ENCODE data around the gene S1PR3. TPM values are rescaled to one million over a fixed set of nuclear protein-coding genes. Genes with fewer than 3 reads are reported as not detected.
A peak's percentile ranks its signal among the peaks of the same experiment; 100 is the strongest.

S1PR3 gene
- total and polyA plus RNA-seq, 2 experiments from 2014 or later: 11.8 to 16.9 TPM

DNA sequence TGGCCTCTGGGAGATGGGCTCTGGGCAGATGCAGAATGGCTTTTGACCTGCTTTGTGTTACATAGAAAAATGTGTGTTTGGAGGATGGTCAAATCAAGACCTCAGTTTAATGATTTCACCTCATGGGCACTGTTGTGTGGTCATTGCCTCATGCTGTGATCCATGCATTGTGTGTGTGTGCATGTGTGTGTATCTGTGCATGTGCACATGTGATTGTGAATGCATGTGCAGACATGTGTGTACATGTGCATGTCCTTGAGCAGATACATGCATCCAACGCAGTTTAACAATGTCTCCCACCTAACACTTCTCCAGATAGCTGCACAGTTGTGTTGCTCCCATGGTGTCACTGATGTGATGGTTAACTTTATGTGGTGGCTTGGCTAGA is 40.1 kb upstream of the S1PR3 start:
- peak overlapping the region; percentile 72 for H3K4me2 ChIP-seq (ENCODE audit: unreplicated experiment)
- H3K4me1 ChIP-seq (ENCODE audit: insufficient read depth): peaks cover 38% of the 10 kb centered on the region
- no peaks in the 10 kb centered on the region for H3K79me2 ChIP-seq (ENCODE audit: insufficient read depth)
- H3F3A ChIP-seq (ENCODE audit: insufficient read depth): peaks cover 43% of the 10 kb centered on the region
- no peak overlapping the region for H3K9ac ChIP-seq
- DNase-seq: no peak
- no peaks in the 10 kb centered on the region for H4K20me1 ChIP-seq (ENCODE audit: insufficient read depth)
- 100% methylated on average over 1 of the region's 1 CpG for WGBS, 2 experiments (ENCODE audit: low coverage in 1 of 2, low lambda C conversion rate in 2 of 2, missing lambda C conversion rate in 2 of 2)
- TF ChIP-seq EZH2phosphoT487 (IDR thresholded peaks at IDR 0.05; ENCODE audit: insufficient read depth, low read depth) (no peak), EZH2 (IDR thresholded peaks at IDR 0.05; ENCODE audit: insufficient read depth, poor library complexity, severe bottlenecking) (no peak)
- no peaks in the 10 kb centered on the region for H3K9me2 ChIP-seq (ENCODE audit: insufficient read depth)
- H3K9me3 ChIP-seq (ENCODE audit: low read depth): no peaks in the 10 kb centered on the region
- in situ Hi-C loops (cut with MboI): no loop called here
- no peaks in the 10 kb centered on the region for H3K36me3 ChIP-seq (ENCODE audit: low read depth)
- no peak overlapping the region for H2AFZ ChIP-seq
- no peaks in the 10 kb centered on the region for H3K27me3 ChIP-seq (replicated peaks; ENCODE audit: insufficient read depth)
- H3K27ac ChIP-seq: no peak overlapping the region; the same call in 1 of the 2 replicates
- H3K4me3 ChIP-seq: 0 out of 2 replicates have a peak overlapping the region, but pooled peaks have one; percentile 36

DNA sequence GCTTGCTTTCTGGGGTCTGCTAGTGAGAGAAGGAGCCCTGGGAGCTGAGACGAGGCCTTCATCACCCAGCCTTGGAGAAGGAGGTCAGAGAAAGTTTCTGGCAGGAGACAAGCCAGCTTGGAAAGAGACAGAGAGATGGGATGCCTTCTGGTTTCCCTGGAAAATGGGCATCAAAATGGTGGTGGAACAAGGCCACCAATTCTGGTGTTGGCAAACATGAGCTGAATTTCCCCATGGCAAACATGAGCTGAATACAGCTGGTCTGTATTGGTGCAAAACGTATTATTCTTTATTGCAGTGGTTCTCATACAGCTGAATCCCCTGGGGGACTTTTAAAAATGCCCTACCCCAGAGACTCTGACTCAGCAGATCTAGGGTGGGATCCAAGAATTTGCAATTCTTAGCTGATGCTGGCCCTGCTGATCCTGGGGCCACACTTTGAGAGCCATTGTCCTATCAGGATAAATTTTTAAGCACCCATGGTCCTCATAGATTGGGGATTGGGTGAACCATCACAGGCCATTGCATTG is 39.1 kb upstream of the S1PR3 start:
- H3K36me3 ChIP-seq (ENCODE audit: low read depth): no peaks in the 10 kb centered on the region
- no peaks in the 10 kb centered on the region for H3K9me2 ChIP-seq (ENCODE audit: insufficient read depth)
- H3K4me1 ChIP-seq (ENCODE audit: insufficient read depth): peaks cover 38% of the 10 kb centered on the region
- no peaks in the 10 kb centered on the region for H3K79me2 ChIP-seq (ENCODE audit: insufficient read depth)
- 81 to 87% methylated on average over 2 of the region's 2 CpGs for WGBS, 2 experiments (ENCODE audit: low coverage in 1 of 2, low lambda C conversion rate in 2 of 2, missing lambda C conversion rate in 2 of 2)
- in situ Hi-C loops (cut with MboI): no loop called here
- H3K4me3 ChIP-seq: no peak overlapping the region
- no peaks in the 10 kb centered on the region for H4K20me1 ChIP-seq (ENCODE audit: insufficient read depth)
- no peak overlapping the region for H3K9ac ChIP-seq
- H3K4me2 ChIP-seq (ENCODE audit: unreplicated experiment): no peak overlapping the region
- no peak overlapping the region for H2AFZ ChIP-seq
- DNase-seq: peak; percentile 16
- TF ChIP-seq EZH2 (IDR thresholded peaks at IDR 0.05; ENCODE audit: insufficient read depth, poor library complexity, severe bottlenecking): no peak
- no peak for TF ChIP-seq EZH2phosphoT487 (IDR thresholded peaks at IDR 0.05; ENCODE audit: insufficient read depth, low read depth)
- no peaks in the 10 kb centered on the region for H3K27me3 ChIP-seq (replicated peaks; ENCODE audit: insufficient read depth)
- peaks cover 43% of the 10 kb centered on the region for H3F3A ChIP-seq (ENCODE audit: insufficient read depth)
- H3K9me3 ChIP-seq (ENCODE audit: low read depth): no peaks in the 10 kb centered on the region
- no peak overlapping the region for H3K27ac ChIP-seq

DNA sequence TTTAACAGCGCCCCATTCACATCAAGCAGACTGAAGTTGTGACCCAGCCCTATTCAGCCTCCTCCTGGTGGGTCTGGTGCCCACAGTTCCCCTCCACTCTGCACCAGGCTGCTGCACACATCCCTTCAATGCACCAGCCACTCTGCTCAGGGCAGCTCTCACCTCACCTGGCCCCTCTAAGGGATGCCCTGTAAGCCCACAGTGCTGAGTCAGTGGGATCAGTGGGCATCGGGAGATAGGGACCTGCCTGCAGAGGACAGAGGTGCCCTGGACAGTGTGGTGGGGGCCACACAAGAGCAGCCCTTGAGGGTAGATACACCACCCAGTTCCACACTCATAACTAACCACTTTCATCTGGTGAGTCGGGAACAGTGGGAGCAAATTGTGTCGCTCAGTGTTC is 38.3 kb upstream of the S1PR3 start:
- Histone ChIP-seq H3K9me3 (ENCODE audit: low read depth) (no peaks in the 10 kb centered on the region), H3K4me3 (peak overlapping the region; percentile 49; the same call in 1 of the 2 replicates), H3K27ac (peak overlapping the region; percentile 70)

DNA sequence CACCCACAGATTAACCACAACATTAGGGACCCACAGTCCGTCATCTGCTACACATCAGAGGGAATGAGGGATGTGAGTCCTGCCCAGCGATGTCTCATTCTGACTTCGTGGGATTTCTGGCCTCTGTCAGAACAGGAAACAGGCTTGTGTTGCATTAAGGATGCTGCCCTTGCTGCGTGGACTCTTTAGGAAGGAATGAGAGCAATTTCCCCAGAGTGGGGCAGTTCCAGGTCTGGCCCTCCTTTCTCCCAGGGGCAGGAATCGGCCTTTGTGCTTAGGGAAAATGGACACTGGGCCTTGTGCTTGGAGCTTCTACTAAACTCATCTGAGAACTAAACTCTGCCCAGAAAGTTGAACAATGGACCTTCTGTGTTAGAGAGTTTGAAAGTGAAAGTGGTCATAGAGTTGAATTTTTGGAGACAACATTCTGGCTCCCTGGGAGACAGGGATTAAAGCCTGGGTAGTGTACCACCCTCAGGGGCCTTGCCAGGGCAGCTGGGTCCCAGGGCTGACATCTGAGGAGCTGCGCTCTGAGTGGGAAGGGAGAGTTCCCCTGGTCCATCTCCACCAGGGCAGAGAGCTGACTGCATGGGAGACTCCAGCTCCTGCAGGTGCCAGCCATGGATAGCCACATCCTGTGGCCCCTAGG is 37.8 kb upstream of the S1PR3 start:
- TF ChIP-seq EZH2phosphoT487 (IDR thresholded peaks at IDR 0.05; ENCODE audit: insufficient read depth, low read depth) (no peak), EZH2 (IDR thresholded peaks at IDR 0.05; ENCODE audit: insufficient read depth, poor library complexity, severe bottlenecking) (no peak)
- in situ Hi-C loops (cut with MboI): no loop called here
- no peaks in the 10 kb centered on the region for H3K36me3 ChIP-seq (ENCODE audit: low read depth)
- H3K27me3 ChIP-seq (replicated peaks; ENCODE audit: insufficient read depth): no peaks in the 10 kb centered on the region
- H3K4me1 ChIP-seq (ENCODE audit: insufficient read depth): peaks cover 38% of the 10 kb centered on the region
- peaks cover 36% of the 10 kb centered on the region for H3F3A ChIP-seq (ENCODE audit: insufficient read depth)
- H3K79me2 ChIP-seq (ENCODE audit: insufficient read depth): no peaks in the 10 kb centered on the region
- H3K9me2 ChIP-seq (ENCODE audit: insufficient read depth): no peaks in the 10 kb centered on the region
- peak overlapping the region; percentile 57 for H3K9ac ChIP-seq
- DNase-seq: peak; percentile 89
- 21 to 23% methylated on average over 6 of the region's 6 CpGs for WGBS, 2 experiments (ENCODE audit: low coverage in 1 of 2, low lambda C conversion rate in 2 of 2, missing lambda C conversion rate in 2 of 2)
- peak overlapping the region; percentile 49 for H3K4me3 ChIP-seq
- H3K27ac ChIP-seq: peak overlapping the region; percentile 70
- H3K4me2 ChIP-seq (ENCODE audit: unreplicated experiment): peak overlapping the region; percentile 75
- no peaks in the 10 kb centered on the region for H3K9me3 ChIP-seq (ENCODE audit: low read depth)
- peak overlapping the region; percentile 68 for H2AFZ ChIP-seq
- H4K20me1 ChIP-seq (ENCODE audit: insufficient read depth): no peaks in the 10 kb centered on the region

More for the DNA sequence above, 38.3 kb upstream of the S1PR3 start:
- H3F3A ChIP-seq (ENCODE audit: insufficient read depth): peaks cover 36% of the 10 kb centered on the region
- H3K4me1 ChIP-seq (ENCODE audit: insufficient read depth): peaks cover 38% of the 10 kb centered on the region
- peak overlapping the region; percentile 68; the same call in 1 of the 2 replicates for H2AFZ ChIP-seq
- no peaks in the 10 kb centered on the region for H3K36me3 ChIP-seq (ENCODE audit: low read depth)
- no peaks in the 10 kb centered on the region for H4K20me1 ChIP-seq (ENCODE audit: insufficient read depth)
- no peaks in the 10 kb centered on the region for H3K79me2 ChIP-seq (ENCODE audit: insufficient read depth)
- peak overlapping the region; percentile 75 for H3K4me2 ChIP-seq (ENCODE audit: unreplicated experiment)
- H3K27me3 ChIP-seq (replicated peaks; ENCODE audit: insufficient read depth): no peaks in the 10 kb centered on the region
- H3K9me2 ChIP-seq (ENCODE audit: insufficient read depth): no peaks in the 10 kb centered on the region
- in situ Hi-C loops (cut with MboI): no loop called here
- TF ChIP-seq EZH2 (IDR thresholded peaks at IDR 0.05; ENCODE audit: insufficient read depth, poor library complexity, severe bottlenecking) (no peak), EZH2phosphoT487 (IDR thresholded peaks at IDR 0.05; ENCODE audit: insufficient read depth, low read depth) (no peak)
- DNase-seq: no peak
- WGBS, 2 experiments (ENCODE audit: low coverage in 1 of 2, low lambda C conversion rate in 2 of 2, missing lambda C conversion rate in 2 of 2): 46 to 47% methylated on average over 4 of the region's 4 CpGs
- peak overlapping the region; percentile 57 for H3K9ac ChIP-seq
